HTR-8/SVneo (cell line): ENCODE data around the gene PTGES.
"Not testable (repeated sequence)": the region's sequence is repeated elsewhere in the genome, so short reads cannot be mapped to it uniquely, and the experiment has no call there.

Experiments
- DNase-seq: peaks from one replicate; pipeline ENCODE4 v3.0.0; 2011; ENCODE audit warnings: low spot score, mixed read lengths; ENCODE audit not compliant: insufficient read length
- FAIRE-seq: peaks from 2 replicates; lab custom pipeline; 2011; peaks lifted over from hg19 to GRCh38; lab: Jason Lieb, UNC

The PTGES gene

GRCh38 chr9:129749052-129749451, 3.8 kb downstream of the PTGES start:
- FAIRE-seq, DNase-seq: not testable (repeated sequence)

GRCh38 chr9:129748249-129748648, 4.6 kb downstream of the PTGES start:
- FAIRE-seq (no peak), DNase-seq (no peak)

- FAIRE-seq (no peak), DNase-seq (no peak)
These were observed 6.6 kb downstream of the PTGES start for GRCh38 chr9:129746092-129746777.

GRCh38 chr9:129745200-129745599, 7.6 kb downstream of the PTGES start:
- no peak for DNase-seq
- FAIRE-seq: no peak

GRCh38 chr9:129740666-129741464, 12.0 kb downstream of the PTGES start:
- DNase-seq (no peak), FAIRE-seq (no peak)

GRCh38 chr9:129740174-129740573, 12.7 kb downstream of the PTGES start:
- DNase-seq: no peak
- FAIRE-seq: no peak

GRCh38 chr9:129739432-129739831, 13.4 kb downstream of the PTGES start:
- DNase-seq (no peak), FAIRE-seq (no peak)

GRCh38 chr9:129737479-129738274, 15.2 kb downstream of the PTGES start:
- FAIRE-seq (no peak), DNase-seq (peak; percentile 71)

- no peak for DNase-seq
- FAIRE-seq: no peak
These were observed 16.5 kb downstream of the PTGES start for GRCh38 chr9:129736334-129736733.

- FAIRE-seq (no peak), DNase-seq (no peak)
These were observed 17.3 kb downstream of the PTGES start for GRCh38 chr9:129735546-129735945.

GRCh38 chr9:129733632-129733953, 19.2 kb downstream of the PTGES start:
- no peak for DNase-seq
- FAIRE-seq: no peak

GRCh38 chr9:129732946-129733631, 19.8 kb downstream of the PTGES start:
- DNase-seq (no peak), FAIRE-seq (no peak)

GRCh38 chr9:129732100-129732499, 20.7 kb downstream of the PTGES start:
- DNase-seq (no peak), FAIRE-seq (no peak)

- FAIRE-seq: no peak
These were observed 21.3 kb downstream of the PTGES start for GRCh38 chr9:129731477-129732085.

GRCh38 chr9:129728744-129729143, 24.1 kb downstream of the PTGES start:
- DNase-seq (no peak), FAIRE-seq (no peak)

More at GRCh38 chr9:129731477-129732085, 21.3 kb downstream of the PTGES start:
- no peak for DNase-seq

GRCh38 chr9:129726322-129727160, 26.3 kb downstream of the PTGES start:
- FAIRE-seq: no peak
- DNase-seq: peak; percentile 85

- no peak for DNase-seq
- FAIRE-seq: no peak
These were observed 27.0 kb downstream of the PTGES start for GRCh38 chr9:129725795-129726251.

- DNase-seq: no peak
- FAIRE-seq: no peak
These were observed 28.2 kb downstream of the PTGES start for GRCh38 chr9:129724456-129725190.
